Kidney epithelial cell (primary cell): ENCODE measurements around the gene FANCB. TPM values are rescaled to one million over a fixed set of nuclear protein-coding genes. Genes with fewer than 3 reads are reported as not detected.

ENCODE experiments used
- DNase-seq: peaks from one replicate; pipeline ENCODE4 v3.0.0-alpha.2; 2010; ENCODE audit warnings: low read depth
- H3K27me3 ChIP-seq: 2 replicates; pipeline ENCODE4 v1.6.0; 2011; ENCODE audit warnings: low read length; ENCODE audit not compliant: control insufficient read depth, insufficient read depth
- H3K36me3 ChIP-seq: 2 replicates; pipeline ENCODE4 v1.5.1; 2011; ENCODE audit warnings: low read length; ENCODE audit not compliant: control insufficient read depth, insufficient read depth
- H3K4me3 ChIP-seq: 2 replicates; pipeline ENCODE4 v1.5.1; 2011; ENCODE audit warnings: low read depth, mild to moderate bottlenecking, control low read depth, low read length
- total RNA-seq: library from RNA; depleted of rRNA; stranded (reverse); fragments of >200 nt; gene quantifications from 2 replicates; pipeline ENCODE4 v1.2.3, GENCODE V29; 2015
- TF ChIP-seq, protein P1 (sequence below): IDR thresholded peaks from 2 replicates; pipeline ENCODE4 v1.5.1; 2011; ENCODE audit warnings: mild to moderate bottlenecking, moderate library complexity, low read length, control low read depth, inconsistent platforms; ENCODE audit not compliant: insufficient read depth, poor library complexity, severe bottlenecking

Gene FANCB
- total RNA-seq, 1 donor from 2014 or later = 0.67 TPM

DNA sequence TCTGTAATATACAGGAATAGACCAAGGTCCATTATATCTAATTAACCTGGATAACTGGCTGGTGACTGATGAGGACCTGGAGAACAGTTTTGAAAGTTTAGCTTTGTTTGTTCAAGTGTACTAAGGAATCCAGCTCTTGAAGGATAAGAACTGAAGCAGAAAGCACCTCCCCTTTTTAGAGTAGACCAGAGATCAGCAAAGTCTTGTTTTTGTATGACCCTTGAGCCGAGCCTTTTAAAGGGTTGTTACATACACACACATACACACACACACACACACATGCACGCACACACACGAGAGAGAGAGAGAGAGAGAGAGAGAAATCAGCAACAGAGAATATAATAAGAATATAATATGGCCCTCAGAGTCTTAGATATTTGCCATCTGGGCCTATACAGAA is 13.4 kb upstream of the FANCB start:
- TF ChIP-seq, protein P1, sequence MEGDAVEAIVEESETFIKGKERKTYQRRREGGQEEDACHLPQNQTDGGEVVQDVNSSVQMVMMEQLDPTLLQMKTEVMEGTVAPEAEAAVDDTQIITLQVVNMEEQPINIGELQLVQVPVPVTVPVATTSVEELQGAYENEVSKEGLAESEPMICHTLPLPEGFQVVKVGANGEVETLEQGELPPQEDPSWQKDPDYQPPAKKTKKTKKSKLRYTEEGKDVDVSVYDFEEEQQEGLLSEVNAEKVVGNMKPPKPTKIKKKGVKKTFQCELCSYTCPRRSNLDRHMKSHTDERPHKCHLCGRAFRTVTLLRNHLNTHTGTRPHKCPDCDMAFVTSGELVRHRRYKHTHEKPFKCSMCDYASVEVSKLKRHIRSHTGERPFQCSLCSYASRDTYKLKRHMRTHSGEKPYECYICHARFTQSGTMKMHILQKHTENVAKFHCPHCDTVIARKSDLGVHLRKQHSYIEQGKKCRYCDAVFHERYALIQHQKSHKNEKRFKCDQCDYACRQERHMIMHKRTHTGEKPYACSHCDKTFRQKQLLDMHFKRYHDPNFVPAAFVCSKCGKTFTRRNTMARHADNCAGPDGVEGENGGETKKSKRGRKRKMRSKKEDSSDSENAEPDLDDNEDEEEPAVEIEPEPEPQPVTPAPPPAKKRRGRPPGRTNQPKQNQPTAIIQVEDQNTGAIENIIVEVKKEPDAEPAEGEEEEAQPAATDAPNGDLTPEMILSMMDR = no peak
- H3K36me3 ChIP-seq = no peaks in the 10 kb centered on the region
- no peak overlapping the region for H3K4me3 ChIP-seq
- DNase-seq = no peak
- H3K27me3 ChIP-seq = no peaks in the 10 kb centered on the region

- Histone ChIP-seq H3K27me3 (no peaks in the 10 kb centered on the region), H3K4me3 (no peak overlapping the region), H3K36me3 (no peaks in the 10 kb centered on the region)
- DNase-seq = no peak
- TF ChIP-seq, protein P1 = no peak
Measured at GRCh38 chrX:14884714-14885113, 11.8 kb upstream of the FANCB start.

DNA sequence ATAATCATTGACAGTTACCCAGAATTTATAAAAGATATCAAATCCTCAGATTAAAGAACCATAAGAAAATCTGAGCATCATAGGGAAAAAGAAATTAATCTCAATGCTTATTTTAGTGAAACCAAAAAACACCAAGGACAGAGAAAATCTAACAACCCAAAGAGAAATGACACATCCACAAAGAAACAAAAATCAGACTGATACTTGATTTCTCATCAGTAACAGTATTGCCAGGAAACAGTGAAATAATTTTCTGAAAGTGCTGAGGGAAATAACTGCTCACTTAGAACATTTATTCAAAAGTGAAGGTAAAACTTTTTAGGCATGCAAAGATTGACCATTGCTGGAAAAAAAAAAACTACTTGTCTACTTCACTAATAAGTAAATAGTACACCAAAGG is 11.0 kb upstream of the FANCB start:
- Histone ChIP-seq H3K4me3 (no peak overlapping the region), H3K27me3 (no peaks in the 10 kb centered on the region), H3K36me3 (no peaks in the 10 kb centered on the region)
- TF ChIP-seq, protein P1 = no peak
- DNase-seq = no peak

- Histone ChIP-seq H3K4me3 (no peak overlapping the region), H3K27me3 (no peaks in the 10 kb centered on the region), H3K36me3 (no peaks in the 10 kb centered on the region)
- DNase-seq = no peak
- TF ChIP-seq, protein P1 = no peak
Measured at GRCh38 chrX:14875624-14876023, 2.8 kb upstream of the FANCB start.

GRCh38 chrX:14873676-14874049 is 794 bp upstream of the FANCB start:
- TF ChIP-seq, protein P1 = no peak

DNA sequence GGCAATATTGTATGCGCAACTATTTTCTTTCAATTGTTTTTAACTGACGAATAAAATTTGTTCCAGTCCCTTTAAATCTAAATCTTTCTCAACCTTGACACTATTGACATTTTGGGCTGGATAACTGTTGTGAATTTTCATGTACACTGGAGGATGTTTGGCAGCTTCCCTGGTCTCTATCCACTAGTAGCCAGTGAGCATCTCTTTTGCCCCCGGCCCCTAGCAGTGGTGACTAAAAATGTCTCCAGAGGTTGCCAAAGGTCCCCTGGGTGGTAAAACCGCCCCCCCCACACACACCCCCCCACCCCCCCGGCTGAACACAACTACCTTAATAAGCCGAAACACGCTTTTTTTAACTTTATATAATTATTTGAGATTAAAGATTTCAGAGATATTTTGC is 514 bp downstream of the FANCB start:
- Histone ChIP-seq H3K4me3 (peak overlapping the region; percentile 71), H3K27me3 (no peaks in the 10 kb centered on the region), H3K36me3 (no peaks in the 10 kb centered on the region)
- no peak for DNase-seq
- TF ChIP-seq, protein P1 = no peak

More at GRCh38 chrX:14873676-14874049, 794 bp upstream of the FANCB start:
- peak overlapping the region; percentile 53 for H3K4me3 ChIP-seq
- no peaks in the 10 kb centered on the region for H3K27me3 ChIP-seq
- no peaks in the 10 kb centered on the region for H3K36me3 ChIP-seq
- no peak for DNase-seq
